ENCODE measurements around the gene ACSS1.

ACSS1 gene

GRCh38 chr20:25033265-25033923 is 24.5 kb downstream of the ACSS1 start:
- Histone ChIP-seq H3K36me3 (peaks cover 8% of the 10 kb centered on the region), H3K9me3 (no peaks in the 10 kb centered on the region), H3K4me1 (ENCODE audit: control insufficient read depth in 1 of 2, insufficient read depth in 1 of 2, low read depth in 1 of 2, low read length in 1 of 2) (peaks cover 13 to 18% of the 10 kb centered on the region in 2 experiments), H3K27me3 (no peaks in the 10 kb centered on the region), H3K27ac (no peak overlapping the region), H3K4me3 (ENCODE audit: low read depth in 1 of 2, low read length in 1 of 2) (no peak overlapping the region)
- TF ChIP-seq CTCF (IDR thresholded peaks at IDR 0.05) = no peak

- TF ChIP-seq CTCF (IDR thresholded peaks at IDR 0.05) = no peak
- Histone ChIP-seq H3K27ac (no peak overlapping the region), H3K9me3 (no peaks in the 10 kb centered on the region), H3K4me3 (ENCODE audit: low read depth in 1 of 2, low read length in 1 of 2) (no peak overlapping the region), H3K4me1 (ENCODE audit: control insufficient read depth in 1 of 2, insufficient read depth in 1 of 2, low read depth in 1 of 2, low read length in 1 of 2) (peaks cover 13 to 18% of the 10 kb centered on the region in 2 experiments), H3K27me3 (no peaks in the 10 kb centered on the region), H3K36me3 (peaks cover 8% of the 10 kb centered on the region)
Measured at GRCh38 chr20:25032478-25033264, 25.3 kb downstream of the ACSS1 start.

GRCh38 chr20:25032065-25032477 is 25.9 kb downstream of the ACSS1 start:
- Histone ChIP-seq H3K27ac (no peak overlapping the region), H3K4me3 (ENCODE audit: low read depth in 1 of 2, low read length in 1 of 2) (no peak overlapping the region), H3K9me3 (no peaks in the 10 kb centered on the region), H3K4me1 (ENCODE audit: control insufficient read depth in 1 of 2, insufficient read depth in 1 of 2, low read depth in 1 of 2, low read length in 1 of 2) (peaks cover 12 to 15% of the 10 kb centered on the region in 2 experiments), H3K36me3 (peaks cover 8% of the 10 kb centered on the region), H3K27me3 (no peaks in the 10 kb centered on the region)
- TF ChIP-seq CTCF (IDR thresholded peaks at IDR 0.05) = no peak

- Histone ChIP-seq H3K27ac (no peak overlapping the region), H3K27me3 (no peaks in the 10 kb centered on the region)
- no peak for TF ChIP-seq CTCF (IDR thresholded peaks at IDR 0.05)
Measured at GRCh38 chr20:25031241-25031640, 26.7 kb downstream of the ACSS1 start.

GRCh38 chr20:25030649-25031207 is 27.2 kb downstream of the ACSS1 start:
- Histone ChIP-seq H3K27me3 (no peaks in the 10 kb centered on the region), H3K4me1 (ENCODE audit: control insufficient read depth in 1 of 2, insufficient read depth in 1 of 2, low read depth in 1 of 2, low read length in 1 of 2) (peaks cover 0 to 3% of the 10 kb centered on the region in 2 experiments), H3K9me3 (no peaks in the 10 kb centered on the region), H3K36me3 (peaks cover 8% of the 10 kb centered on the region), H3K4me3 (ENCODE audit: low read depth in 1 of 2, low read length in 1 of 2) (no peak overlapping the region), H3K27ac (no peak overlapping the region)
- TF ChIP-seq CTCF (IDR thresholded peaks at IDR 0.05) = no peak

More at GRCh38 chr20:25031241-25031640, 26.7 kb downstream of the ACSS1 start:
- Histone ChIP-seq H3K36me3 (peaks cover 8% of the 10 kb centered on the region), H3K4me1 (ENCODE audit: control insufficient read depth in 1 of 2, insufficient read depth in 1 of 2, low read depth in 1 of 2, low read length in 1 of 2) (peaks cover 4 to 8% of the 10 kb centered on the region in 2 experiments), H3K9me3 (no peaks in the 10 kb centered on the region), H3K4me3 (ENCODE audit: low read depth in 1 of 2, low read length in 1 of 2) (no peak overlapping the region)

Data from neutrophil (primary cell).